LNCaP clone FGC (cell line): Measurements from ENCODE around the gene TEX12.
"Not testable (repeated sequence)": the region's sequence is repeated elsewhere in the genome, so short reads cannot be mapped to it uniquely, and the experiment has no call there.

Experiments used
- DNase-seq: peaks from one replicate; pipeline ENCODE4 v3.0.0-alpha.2; 2011; ENCODE audit warnings: low read depth
- H3K4me3 ChIP-seq: 2 replicates; pipeline ENCODE4 v1.5.1; 2011; ENCODE audit warnings: mild to moderate bottlenecking, low read depth, low read length, control low read depth
- TF ChIP-seq, protein P1 (sequence below): IDR thresholded peaks from 2 replicates; pipeline ENCODE4 v1.5.1; 2012; ENCODE audit warnings: mild to moderate bottlenecking; ENCODE audit not compliant: control insufficient read depth, insufficient read depth; ENCODE audit errors: extremely low read depth

Gene TEX12

DNA sequence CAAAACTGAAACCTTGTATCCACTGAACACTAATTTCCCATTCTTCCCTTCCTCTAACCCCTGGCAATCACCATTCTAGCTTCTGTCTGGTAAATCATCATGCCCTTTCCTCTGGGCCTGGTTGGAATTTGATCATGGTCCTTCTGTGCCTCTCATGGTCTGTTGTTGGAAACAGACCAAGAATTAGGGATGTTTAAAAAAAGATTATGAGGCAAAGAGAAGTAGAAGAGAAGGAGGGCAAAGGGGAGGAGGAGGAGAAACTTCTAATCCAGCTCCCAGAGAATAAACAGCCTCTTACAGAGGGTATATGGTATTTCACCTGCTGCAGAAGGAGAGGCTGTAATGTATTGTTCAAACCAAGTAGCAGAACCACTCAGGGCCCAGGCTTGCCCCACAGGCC lies 18.7 kb downstream of the TEX12 start:
- TF ChIP-seq, protein P1, sequence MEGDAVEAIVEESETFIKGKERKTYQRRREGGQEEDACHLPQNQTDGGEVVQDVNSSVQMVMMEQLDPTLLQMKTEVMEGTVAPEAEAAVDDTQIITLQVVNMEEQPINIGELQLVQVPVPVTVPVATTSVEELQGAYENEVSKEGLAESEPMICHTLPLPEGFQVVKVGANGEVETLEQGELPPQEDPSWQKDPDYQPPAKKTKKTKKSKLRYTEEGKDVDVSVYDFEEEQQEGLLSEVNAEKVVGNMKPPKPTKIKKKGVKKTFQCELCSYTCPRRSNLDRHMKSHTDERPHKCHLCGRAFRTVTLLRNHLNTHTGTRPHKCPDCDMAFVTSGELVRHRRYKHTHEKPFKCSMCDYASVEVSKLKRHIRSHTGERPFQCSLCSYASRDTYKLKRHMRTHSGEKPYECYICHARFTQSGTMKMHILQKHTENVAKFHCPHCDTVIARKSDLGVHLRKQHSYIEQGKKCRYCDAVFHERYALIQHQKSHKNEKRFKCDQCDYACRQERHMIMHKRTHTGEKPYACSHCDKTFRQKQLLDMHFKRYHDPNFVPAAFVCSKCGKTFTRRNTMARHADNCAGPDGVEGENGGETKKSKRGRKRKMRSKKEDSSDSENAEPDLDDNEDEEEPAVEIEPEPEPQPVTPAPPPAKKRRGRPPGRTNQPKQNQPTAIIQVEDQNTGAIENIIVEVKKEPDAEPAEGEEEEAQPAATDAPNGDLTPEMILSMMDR, result no peak
- DNase-seq, result no peak
- H3K4me3 ChIP-seq, result no peak overlapping the region

DNA sequence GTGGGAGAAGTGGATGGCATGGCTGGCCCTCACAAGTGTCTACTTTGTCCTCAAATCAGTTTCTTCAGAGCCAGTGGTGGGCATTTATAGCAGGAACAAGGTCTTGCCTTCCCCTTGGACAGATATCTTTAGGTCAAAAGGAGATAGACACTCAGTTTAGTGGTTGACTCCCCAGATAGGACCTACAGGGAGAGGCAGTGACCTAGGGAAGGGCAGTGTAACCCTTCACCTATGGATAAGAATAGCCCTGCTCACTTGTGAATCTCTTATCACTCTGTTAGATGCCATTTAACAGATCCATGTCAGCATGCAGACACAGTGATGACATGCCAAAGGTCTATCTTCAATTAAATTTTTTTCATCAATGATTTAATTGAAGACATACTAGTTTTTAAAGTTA lies 19.1 kb downstream of the TEX12 start:
- no peak overlapping the region for H3K4me3 ChIP-seq
- no peak for DNase-seq
- TF ChIP-seq, protein P1, result no peak

DNA sequence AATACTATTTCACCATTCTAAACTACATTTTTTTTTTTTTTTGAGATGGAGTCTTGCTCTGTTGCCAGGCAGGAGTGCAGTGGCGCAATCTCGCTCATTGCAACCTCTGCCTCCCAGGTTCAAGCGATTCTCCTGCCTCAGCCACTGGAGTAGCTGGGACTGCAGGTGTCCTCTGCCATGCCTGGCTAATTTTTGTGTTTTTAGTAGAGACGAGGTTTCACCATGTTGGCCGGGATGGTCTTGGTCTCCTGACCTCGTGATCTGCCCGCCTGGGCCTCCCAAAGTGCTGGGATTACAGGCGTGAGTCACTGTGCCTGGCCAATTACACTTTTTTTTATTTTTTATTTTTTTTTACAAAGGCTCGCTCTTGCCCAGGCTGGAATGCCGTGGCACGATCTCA lies 27.9 kb downstream of the TEX12 start:
- H3K4me3 ChIP-seq, DNase-seq: not testable (repeated sequence)

DNA sequence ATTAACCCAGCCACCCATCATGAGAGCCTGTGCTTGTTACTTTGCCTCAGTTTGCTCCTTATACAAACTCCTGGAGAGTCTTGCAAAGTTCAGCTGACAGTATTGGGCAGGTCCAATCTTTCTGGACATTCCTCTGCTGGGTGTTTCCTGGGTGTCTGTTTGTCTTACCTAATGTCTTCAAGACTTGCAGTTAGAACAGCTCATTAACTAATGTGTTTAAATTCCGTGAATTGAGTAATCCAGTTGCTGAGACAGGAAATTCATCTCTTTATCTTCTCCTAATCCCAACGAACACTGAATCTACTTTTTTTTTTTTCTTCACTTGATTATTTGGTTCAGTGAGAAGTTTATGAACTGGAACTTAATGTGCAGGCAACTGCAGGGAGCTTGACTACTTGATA lies 28.8 kb downstream of the TEX12 start:
- no peak for DNase-seq
- no peak overlapping the region for H3K4me3 ChIP-seq
- TF ChIP-seq, protein P1, result no peak

DNA sequence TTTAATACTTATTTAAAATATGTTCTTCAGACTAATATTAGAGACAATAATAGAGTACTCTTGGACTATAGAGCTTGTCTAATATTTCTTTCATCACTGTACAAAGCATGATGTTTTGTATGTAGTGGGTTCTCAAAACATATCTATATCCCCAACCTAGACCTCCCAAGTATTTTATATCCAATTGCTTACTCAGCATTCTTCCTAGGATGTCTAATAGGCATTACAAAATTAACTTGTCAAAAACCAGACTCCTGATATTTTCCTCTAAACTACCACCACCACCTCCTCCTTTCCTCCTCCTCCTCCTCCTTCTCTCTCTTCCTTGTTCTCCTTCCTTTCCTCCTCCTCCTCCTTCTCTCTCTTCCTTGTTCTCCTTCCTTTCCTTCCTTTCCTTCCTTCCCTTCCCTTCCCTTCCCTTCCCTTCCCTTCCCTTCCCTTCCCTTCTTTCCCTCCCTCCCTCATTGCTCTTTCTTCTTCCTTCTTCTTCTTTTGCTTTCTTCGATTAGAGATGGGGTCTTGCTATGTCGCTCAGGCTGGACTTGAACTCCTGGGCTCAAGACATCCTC lies 29.4 kb downstream of the TEX12 start:
- TF ChIP-seq, protein P1, result no peak
- DNase-seq, result no peak

DNA sequence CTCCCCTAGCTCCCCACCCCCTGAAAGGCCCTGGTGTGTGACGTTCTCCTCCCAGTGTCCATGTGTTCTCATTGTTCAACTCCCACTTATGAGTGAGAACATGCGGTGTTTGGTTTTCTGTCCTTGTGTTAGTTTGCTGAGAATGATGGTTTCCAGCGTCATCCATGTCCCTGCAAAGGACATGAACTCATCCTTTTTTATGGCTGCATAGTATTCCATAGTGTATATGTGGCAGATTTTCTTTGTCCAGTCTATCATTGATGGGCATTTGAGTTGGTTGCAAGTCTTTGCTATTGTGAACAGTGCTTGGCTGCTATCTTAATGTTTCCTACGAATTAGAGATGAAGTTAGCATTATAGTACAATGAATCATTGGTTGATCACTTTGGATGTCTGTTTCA lies 31.9 kb downstream of the TEX12 start:
- H3K4me3 ChIP-seq, DNase-seq: not testable (repeated sequence)

More for the DNA sequence above, 29.4 kb downstream of the TEX12 start:
- H3K4me3 ChIP-seq, result no peak overlapping the region

DNA sequence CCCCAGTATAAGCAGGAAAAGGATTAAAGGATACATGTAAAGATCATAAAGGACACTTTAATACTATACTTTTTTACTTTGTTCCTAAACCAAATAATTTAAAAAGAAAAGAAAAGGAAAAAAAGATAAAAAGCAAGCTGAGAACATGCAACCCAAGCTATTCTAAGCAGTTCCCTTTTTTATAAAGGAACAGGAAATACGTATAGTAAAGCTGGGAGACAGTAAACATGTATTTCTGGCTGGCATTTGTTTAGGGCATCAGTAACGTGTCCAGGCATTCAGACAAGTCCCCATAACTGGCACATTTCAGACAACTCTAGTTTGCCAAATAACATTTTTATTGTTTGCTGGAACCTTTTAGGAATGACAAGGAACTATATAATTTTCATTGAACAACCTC lies 33.1 kb downstream of the TEX12 start:
- DNase-seq, result peak; percentile 22
- TF ChIP-seq, protein P1, result no peak
- H3K4me3 ChIP-seq, result no peak overlapping the region

DNA sequence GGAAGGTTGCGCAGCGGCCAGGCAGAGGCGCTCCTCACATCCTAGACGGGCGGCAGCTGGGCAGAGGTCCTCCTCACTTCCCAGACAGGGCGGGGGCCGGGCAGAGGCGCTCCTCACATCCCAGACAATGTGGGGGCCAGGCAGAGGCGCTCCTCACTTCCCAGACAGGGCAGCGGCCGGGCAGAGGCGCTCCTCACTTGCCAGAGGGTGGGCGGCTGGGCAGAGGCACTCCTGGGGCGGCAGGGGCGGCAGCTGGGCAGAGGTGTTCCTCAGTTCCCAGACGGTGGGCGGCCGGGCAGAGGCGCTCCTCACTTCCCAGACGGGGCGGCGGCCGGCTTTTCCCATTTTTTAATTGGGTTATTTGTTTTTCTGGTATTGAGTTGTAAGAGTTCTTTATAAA lies 38.9 kb downstream of the TEX12 start:
- TF ChIP-seq, protein P1, result no peak
- H3K4me3 ChIP-seq, result no peak overlapping the region
- DNase-seq, result no peak
